Activated naive CD8-positive, alpha-beta T cell (primary cell): ENCODE measurements around the gene FAM110A.
"Not testable (repeated sequence)": the region's sequence is repeated elsewhere in the genome, so short reads cannot be mapped to it uniquely, and the experiment has no call there.

Experiments
- H3K27ac Mint-ChIP-seq: one replicate; pipeline ENCODE4 v1.8.0; 2021; ENCODE audit warnings: mixed read lengths
- H3K27me3 Mint-ChIP-seq: one replicate; pipeline ENCODE4 v1.8.0; 2021; ENCODE audit warnings: mixed read lengths
- H3K36me3 Mint-ChIP-seq: one replicate; pipeline ENCODE4 v1.8.0; 2021; ENCODE audit warnings: mixed read lengths
- H3K4me1 Mint-ChIP-seq: one replicate; pipeline ENCODE4 v1.8.0; 2021; ENCODE audit warnings: low read depth, mixed read lengths
- H3K4me3 Mint-ChIP-seq: one replicate; pipeline ENCODE4 v1.8.0; 2021; ENCODE audit warnings: mild to moderate bottlenecking, mixed read lengths
- H3K9me3 Mint-ChIP-seq: one replicate; pipeline ENCODE4 v1.8.0; 2021; ENCODE audit warnings: low read depth, mixed read lengths

The FAM110A gene

GRCh38 chr20:819680-820322, 13.7 kb upstream of the FAM110A start:
- no peak overlapping the region for H3K4me3 Mint-ChIP-seq
- H3K9me3 Mint-ChIP-seq: no peaks in the 10 kb centered on the region
- no peak overlapping the region for H3K27ac Mint-ChIP-seq
- H3K36me3 Mint-ChIP-seq: no peaks in the 10 kb centered on the region
- peaks cover 5% of the 10 kb centered on the region for H3K4me1 Mint-ChIP-seq
- peaks cover 3% of the 10 kb centered on the region for H3K27me3 Mint-ChIP-seq

GRCh38 chr20:820323-820953, 13.1 kb upstream of the FAM110A start:
- Mint-ChIP-seq H3K4me1 (peaks cover 5% of the 10 kb centered on the region), H3K27me3 (peaks cover 3% of the 10 kb centered on the region), H3K4me3 (no peak overlapping the region), H3K27ac (no peak overlapping the region), H3K36me3 (no peaks in the 10 kb centered on the region), H3K9me3 (no peaks in the 10 kb centered on the region)

- no peaks in the 10 kb centered on the region for H3K27me3 Mint-ChIP-seq
- no peak overlapping the region for H3K27ac Mint-ChIP-seq
- H3K9me3 Mint-ChIP-seq: no peaks in the 10 kb centered on the region
- H3K36me3 Mint-ChIP-seq: no peaks in the 10 kb centered on the region
- H3K4me3 Mint-ChIP-seq: no peak overlapping the region
- H3K4me1 Mint-ChIP-seq: peaks cover 3% of the 10 kb centered on the region
Observed at GRCh38 chr20:821046-821730, 12.3 kb upstream of the FAM110A start.

GRCh38 chr20:821731-822065, 11.8 kb upstream of the FAM110A start:
- Mint-ChIP-seq H3K27me3 (no peaks in the 10 kb centered on the region), H3K36me3 (no peaks in the 10 kb centered on the region), H3K4me3 (no peak overlapping the region), H3K27ac (no peak overlapping the region), H3K9me3 (no peaks in the 10 kb centered on the region), H3K4me1 (peaks cover 3% of the 10 kb centered on the region)

- Mint-ChIP-seq H3K4me1 (peaks cover 3% of the 10 kb centered on the region), H3K4me3 (no peak overlapping the region), H3K9me3 (no peaks in the 10 kb centered on the region), H3K27me3 (no peaks in the 10 kb centered on the region), H3K27ac (no peak overlapping the region), H3K36me3 (no peaks in the 10 kb centered on the region)
Observed at GRCh38 chr20:822651-823573, 10.6 kb upstream of the FAM110A start.

GRCh38 chr20:823574-823902, 10.0 kb upstream of the FAM110A start:
- H3K4me1 Mint-ChIP-seq: peaks cover 3% of the 10 kb centered on the region
- H3K27me3 Mint-ChIP-seq: no peaks in the 10 kb centered on the region
- no peak overlapping the region for H3K4me3 Mint-ChIP-seq
- H3K36me3 Mint-ChIP-seq: no peaks in the 10 kb centered on the region
- no peak overlapping the region for H3K27ac Mint-ChIP-seq
- H3K9me3 Mint-ChIP-seq: no peaks in the 10 kb centered on the region

GRCh38 chr20:824490-824889, 9.0 kb upstream of the FAM110A start:
- Mint-ChIP-seq H3K27ac (no peak overlapping the region), H3K4me3 (no peak overlapping the region), H3K9me3 (no peaks in the 10 kb centered on the region), H3K4me1 (peaks cover 2% of the 10 kb centered on the region), H3K36me3 (no peaks in the 10 kb centered on the region), H3K27me3 (no peaks in the 10 kb centered on the region)

- H3K9me3 Mint-ChIP-seq: no peaks in the 10 kb centered on the region
- no peak overlapping the region for H3K27ac Mint-ChIP-seq
- H3K36me3 Mint-ChIP-seq: no peaks in the 10 kb centered on the region
- no peak overlapping the region for H3K4me3 Mint-ChIP-seq
- peaks cover 2% of the 10 kb centered on the region for H3K4me1 Mint-ChIP-seq
- no peaks in the 10 kb centered on the region for H3K27me3 Mint-ChIP-seq
Observed at GRCh38 chr20:824916-825315, 8.6 kb upstream of the FAM110A start.

- no peak overlapping the region for H3K27ac Mint-ChIP-seq
- no peaks in the 10 kb centered on the region for H3K36me3 Mint-ChIP-seq
- H3K27me3 Mint-ChIP-seq: no peaks in the 10 kb centered on the region
- no peaks in the 10 kb centered on the region for H3K4me1 Mint-ChIP-seq
- no peaks in the 10 kb centered on the region for H3K9me3 Mint-ChIP-seq
- H3K4me3 Mint-ChIP-seq: no peak overlapping the region
Observed at GRCh38 chr20:825710-826421, 7.6 kb upstream of the FAM110A start.

GRCh38 chr20:826695-827323, 6.7 kb upstream of the FAM110A start:
- Mint-ChIP-seq H3K9me3 (no peaks in the 10 kb centered on the region), H3K27ac (no peak overlapping the region), H3K36me3 (no peaks in the 10 kb centered on the region), H3K4me1 (no peaks in the 10 kb centered on the region), H3K4me3 (no peak overlapping the region), H3K27me3 (no peaks in the 10 kb centered on the region)

GRCh38 chr20:827981-828380, 5.5 kb upstream of the FAM110A start:
- H3K9me3 Mint-ChIP-seq, H3K4me3 Mint-ChIP-seq, H3K27ac Mint-ChIP-seq, H3K27me3 Mint-ChIP-seq, H3K36me3 Mint-ChIP-seq, H3K4me1 Mint-ChIP-seq: not testable (repeated sequence)

GRCh38 chr20:828987-829386, 4.5 kb upstream of the FAM110A start:
- H3K36me3 Mint-ChIP-seq: no peaks in the 10 kb centered on the region
- peaks cover 5% of the 10 kb centered on the region for H3K4me1 Mint-ChIP-seq
- no peak overlapping the region for H3K27ac Mint-ChIP-seq
- no peaks in the 10 kb centered on the region for H3K9me3 Mint-ChIP-seq
- H3K27me3 Mint-ChIP-seq: no peaks in the 10 kb centered on the region
- H3K4me3 Mint-ChIP-seq: no peak overlapping the region

- no peak overlapping the region for H3K27ac Mint-ChIP-seq
- H3K4me1 Mint-ChIP-seq: peaks cover 10% of the 10 kb centered on the region
- no peaks in the 10 kb centered on the region for H3K27me3 Mint-ChIP-seq
- no peaks in the 10 kb centered on the region for H3K9me3 Mint-ChIP-seq
- no peaks in the 10 kb centered on the region for H3K36me3 Mint-ChIP-seq
- no peak overlapping the region for H3K4me3 Mint-ChIP-seq
Observed at GRCh38 chr20:829551-829950, 4.0 kb upstream of the FAM110A start.

GRCh38 chr20:830011-830521, 3.4 kb upstream of the FAM110A start:
- Mint-ChIP-seq H3K4me1 (peaks cover 14% of the 10 kb centered on the region), H3K27me3 (no peaks in the 10 kb centered on the region), H3K27ac (no peak overlapping the region), H3K4me3 (no peak overlapping the region), H3K9me3 (no peaks in the 10 kb centered on the region), H3K36me3 (no peaks in the 10 kb centered on the region)
